Osteocyte (in vitro differentiated cells): ENCODE data around the gene ZNRD2. TPM values are rescaled to one million over a fixed set of nuclear protein-coding genes. Genes with fewer than 3 reads are reported as not detected.

Experiments
- DNase-seq: peaks from one replicate; pipeline ENCODE4 v3.0.0; 2021; ENCODE audit warnings: mixed read lengths; ENCODE audit not compliant: unreplicated experiment; ENCODE audit errors: extremely low spot score
- H3K27ac Mint-ChIP-seq: one replicate; pipeline ENCODE4 v1.8.0; 2021; ENCODE audit warnings: mild to moderate bottlenecking, mixed read lengths; ENCODE audit not compliant: unreplicated experiment
- H3K27me3 Mint-ChIP-seq: one replicate; pipeline ENCODE4 v1.8.0; 2021; ENCODE audit warnings: mixed read lengths; ENCODE audit not compliant: unreplicated experiment
- H3K36me3 Mint-ChIP-seq: one replicate; pipeline ENCODE4 v1.8.0; 2021; ENCODE audit warnings: mixed read lengths; ENCODE audit not compliant: unreplicated experiment
- H3K4me1 Mint-ChIP-seq: one replicate; pipeline ENCODE4 v1.8.0; 2021; ENCODE audit warnings: mixed read lengths; ENCODE audit not compliant: unreplicated experiment
- H3K4me3 Mint-ChIP-seq: one replicate; pipeline ENCODE4 v1.8.0; 2021; ENCODE audit warnings: mild to moderate bottlenecking, moderate library complexity, mixed read lengths; ENCODE audit not compliant: unreplicated experiment
- H3K9me3 Mint-ChIP-seq: one replicate; pipeline ENCODE4 v1.8.0; 2021; ENCODE audit warnings: mixed read lengths; ENCODE audit not compliant: unreplicated experiment
- CTCF ChIP-seq: fragments of 200-600 bp; sonication (generic); IDR thresholded peaks from 2 replicates; pipeline ENCODE4 v1.5.0; 2021; ENCODE audit warnings: antibody characterized with exemption, mild to moderate bottlenecking, moderate library complexity
- total RNA-seq: library from RNA; stranded (reverse); gene quantifications from 2 replicates; pipeline ENCODE4 v1.2.1, GENCODE V29; 2021

ZNRD2 gene
- total RNA-seq, 1 donor from 2014 or later, result 31.3 TPM

DNA sequence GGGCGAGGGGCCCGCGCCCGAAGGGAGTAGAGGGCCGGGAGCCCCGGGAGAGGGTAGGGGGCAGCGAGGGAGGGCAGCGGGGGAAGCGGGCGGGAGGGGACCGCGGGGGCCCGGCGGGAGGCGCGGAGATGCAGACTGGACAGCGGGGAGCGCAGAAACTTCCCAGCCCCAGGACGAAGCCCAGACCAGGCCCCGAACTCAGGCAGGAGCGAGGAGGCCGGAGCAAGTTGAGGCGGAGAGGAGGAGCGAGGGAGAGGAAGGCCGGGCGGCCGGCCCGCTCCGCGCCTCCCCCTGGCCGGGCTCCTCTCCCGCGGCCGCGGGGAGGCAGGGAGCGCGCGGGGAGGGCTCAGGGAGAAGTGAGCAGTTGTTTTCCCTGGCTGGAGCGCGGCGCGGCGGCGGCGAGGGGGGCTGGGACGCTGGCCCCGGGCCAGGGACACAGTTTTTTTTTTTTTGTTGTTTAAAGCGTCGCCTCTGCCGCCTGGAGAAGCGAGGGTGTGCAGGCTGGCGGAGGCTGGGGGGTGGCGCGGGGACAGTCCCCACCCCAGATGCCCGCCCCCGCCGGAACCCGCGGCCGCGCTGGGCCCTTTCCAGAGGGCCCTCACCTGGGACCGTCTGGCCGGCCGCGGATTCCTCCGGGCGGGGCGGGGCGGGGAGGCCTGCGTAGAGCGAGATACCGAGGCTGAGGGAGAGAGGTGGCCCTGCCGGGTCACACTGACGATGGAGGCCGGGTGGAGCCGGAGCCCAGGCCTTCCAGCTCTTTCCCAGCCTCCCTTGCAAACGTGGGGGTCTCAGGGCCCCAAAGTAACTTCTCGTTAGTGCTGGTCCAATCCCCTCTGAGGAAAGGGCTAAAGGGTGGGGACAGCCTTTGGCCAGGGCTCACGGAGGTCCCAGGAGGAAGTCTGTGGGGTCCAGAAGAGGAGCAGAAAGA, 12.0 kb upstream of the ZNRD2 start, which contains the start of gene LTBP3:
Gene LTBP3, minus strand, starts transcription at position 358 of the 928 bp plus-strand sequence. CDS start 400 bp downstream, outside the sequence.
- Mint-ChIP-seq H3K27ac (peak within 1 kb of the TSS; percentile 96), H3K4me3 (peak within 1 kb of the TSS; percentile 81), H3K9me3 (no peaks in the 10 kb centered on the region), H3K36me3 (peaks cover 4% of the 10 kb centered on the region), H3K4me1 (peaks cover 69% of the 10 kb centered on the region), H3K27me3 (no peaks in the 10 kb centered on the region)
- DNase-seq, result peak; percentile 94
- peak; percentile 22 for TF ChIP-seq CTCF

GRCh38 chr11:65558930-65559509, 11.3 kb upstream of the ZNRD2 start:
- Mint-ChIP-seq H3K27me3 (no peaks in the 10 kb centered on the region), H3K4me3 (peak overlapping the region; percentile 54), H3K9me3 (no peaks in the 10 kb centered on the region), H3K27ac (peak overlapping the region; percentile 94), H3K4me1 (peaks cover 69% of the 10 kb centered on the region), H3K36me3 (peaks cover 4% of the 10 kb centered on the region)
- no peak for DNase-seq
- no peak for TF ChIP-seq CTCF

DNA sequence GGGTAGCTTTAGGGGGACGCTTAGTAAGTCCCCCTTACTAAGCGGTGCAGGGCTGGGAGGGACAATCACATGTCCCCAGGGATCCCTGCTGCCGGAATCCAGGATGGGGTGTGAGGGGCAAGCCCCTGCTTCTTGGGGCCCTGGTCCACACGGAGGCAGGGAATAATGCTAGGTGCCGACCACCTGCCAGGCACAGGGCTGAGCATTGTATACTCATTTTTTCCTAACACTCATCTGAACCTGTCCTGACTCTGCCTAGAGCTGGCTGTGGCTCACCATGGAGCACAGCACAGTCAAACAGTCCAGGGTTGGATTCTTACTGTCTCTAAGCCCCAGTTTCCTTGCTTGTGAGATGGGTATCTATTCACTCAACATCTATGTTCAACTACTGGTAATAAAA, 10.7 kb upstream of the ZNRD2 start:
- peaks cover 4% of the 10 kb centered on the region for H3K36me3 Mint-ChIP-seq
- no peak for TF ChIP-seq CTCF
- peak overlapping the region; percentile 94 for H3K27ac Mint-ChIP-seq
- H3K9me3 Mint-ChIP-seq, result no peaks in the 10 kb centered on the region
- no peak for DNase-seq
- H3K27me3 Mint-ChIP-seq, result no peaks in the 10 kb centered on the region
- no peak overlapping the region for H3K4me3 Mint-ChIP-seq
- H3K4me1 Mint-ChIP-seq, result peaks cover 66% of the 10 kb centered on the region

GRCh38 chr11:65559951-65560537, 10.2 kb upstream of the ZNRD2 start:
- H3K9me3 Mint-ChIP-seq, result no peaks in the 10 kb centered on the region
- H3K27me3 Mint-ChIP-seq, result no peaks in the 10 kb centered on the region
- no peak for TF ChIP-seq CTCF
- no peak for DNase-seq
- peak overlapping the region; percentile 94 for H3K27ac Mint-ChIP-seq
- H3K36me3 Mint-ChIP-seq, result peaks cover 3% of the 10 kb centered on the region
- H3K4me1 Mint-ChIP-seq, result peaks cover 61% of the 10 kb centered on the region
- peak overlapping the region; percentile 5 for H3K4me3 Mint-ChIP-seq
